ENCODE measurements around the gene PRKAG2. TPM values are rescaled to one million over a fixed set of nuclear protein-coding genes. Genes with fewer than 3 reads are reported as not detected.
A peak's percentile ranks its signal among the peaks of the same experiment; 100 is the strongest.

PRKAG2 gene
- total and polyA plus RNA-seq, 4 donors: 3.6 to 25.1 (median 16.8) TPM

DNA sequence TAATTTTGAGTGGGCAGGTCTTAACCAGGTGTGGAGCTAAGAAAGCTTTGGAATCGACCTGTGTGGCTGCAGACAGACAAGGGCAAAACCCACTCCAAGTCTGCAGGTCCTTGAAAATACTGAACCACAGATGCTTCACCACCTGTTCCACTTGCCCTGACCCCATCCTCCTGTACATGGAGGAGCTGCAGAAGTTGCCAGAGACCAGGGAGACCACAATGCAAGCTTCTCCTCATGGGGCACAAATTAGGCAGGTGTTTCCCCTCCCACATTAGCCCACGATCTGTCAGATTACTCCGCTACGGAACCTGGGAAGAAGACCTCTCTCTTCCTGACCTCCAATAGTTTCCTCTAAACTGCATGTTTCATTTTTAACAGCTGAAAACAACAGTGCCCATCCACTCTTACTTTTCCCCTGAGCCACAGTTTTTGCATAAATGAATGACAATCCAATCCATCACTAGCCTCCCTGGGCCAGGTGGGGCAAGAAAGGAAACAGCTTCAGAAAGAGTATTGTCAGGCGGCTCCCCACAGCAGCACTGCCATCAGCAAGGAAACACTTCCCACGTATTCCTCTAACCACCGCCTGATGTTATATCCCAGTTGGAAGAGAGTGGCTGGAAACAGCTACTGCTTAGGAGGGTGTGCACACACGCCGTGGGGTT, 141.6 kb downstream of the PRKAG2 start:
- TF ChIP-seq EGR1 (IDR thresholded peaks at IDR 0.05; ENCODE audit: low read depth in 2 of 2): no peak
- no peak for TF ChIP-seq HNF4G (IDR thresholded peaks at IDR 0.05)
- TF ChIP-seq JUND (IDR thresholded peaks at IDR 0.05): no peak
- no peak for TF ChIP-seq YY1 (IDR thresholded peaks at IDR 0.05)
- Histone ChIP-seq H3K9ac (ENCODE audit: low read depth in 1 of 2, low read length in 2 of 2) (no peak overlapping the region), H3K4me3 (ENCODE audit: low read depth in 1 of 3, low read length in 3 of 3) (no peak overlapping the region), H3K9me3 (ENCODE audit: control insufficient read depth in 4 of 4, low read length in 3 of 4) (no peaks in the 10 kb centered on the region), H3K27me3 (ENCODE audit: control insufficient read depth in 4 of 4, insufficient read depth in 4 of 4, low read length in 3 of 4) (no peaks in the 10 kb centered on the region), H3K4me1 (ENCODE audit: control insufficient read depth in 4 of 4, insufficient read depth in 4 of 4, low read length in 3 of 4) (no peaks in the 10 kb centered on the region), H3K36me3 (ENCODE audit: control insufficient read depth in 4 of 4, insufficient read depth in 3 of 4, low read depth in 1 of 4, low read length in 3 of 4) (peaks cover 0 to 2% (median 0%) of the 10 kb centered on the region in 4 donors), H3K27ac (ENCODE audit: low read depth in 1 of 2, low read length in 2 of 2) (no peak overlapping the region)
- WGBS: 87% methylated on average over 9 of the region's 9 CpGs
- no peak for DNase-seq (ENCODE audit: low spot score)

DNA sequence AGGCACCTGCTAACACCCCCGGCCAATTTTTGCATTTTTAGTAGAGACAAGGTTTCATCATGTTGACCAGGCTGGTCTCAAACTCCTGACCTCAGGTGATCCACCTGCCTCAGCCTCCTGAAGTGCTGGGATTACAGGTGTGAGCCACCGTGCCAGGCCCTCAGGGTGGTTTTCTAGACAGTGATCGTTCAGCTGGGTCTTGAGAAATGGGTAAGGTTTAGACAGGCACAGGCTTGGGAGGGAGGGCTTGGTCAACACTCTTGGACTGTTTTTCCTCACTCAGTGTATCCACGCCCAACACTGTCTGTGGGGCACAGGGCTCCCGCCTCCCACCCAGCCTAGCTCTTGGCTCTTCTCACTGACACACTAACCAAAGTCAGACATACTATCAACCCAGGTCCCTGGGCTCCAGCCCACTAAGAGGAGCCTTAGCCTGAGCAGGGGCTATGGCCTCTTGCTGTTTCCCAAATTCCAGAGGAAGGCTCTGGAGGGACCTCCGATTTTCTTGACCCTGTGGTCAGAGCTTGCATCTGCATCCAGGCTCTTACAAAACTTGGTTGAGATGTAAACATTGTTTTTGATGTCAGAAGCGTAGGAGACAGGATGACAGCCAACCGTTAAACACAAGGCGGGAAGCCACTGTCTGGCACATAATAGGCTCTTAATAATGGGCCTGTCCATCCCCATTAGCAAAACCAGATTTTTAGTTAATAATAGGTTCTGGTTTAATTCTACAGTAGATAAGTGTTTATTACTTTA, 143.9 kb downstream of the PRKAG2 start:
- no peaks in the 10 kb centered on the region for H3K27me3 ChIP-seq (ENCODE audit: control insufficient read depth in 4 of 4, insufficient read depth in 4 of 4, low read length in 3 of 4)
- DNase-seq (ENCODE audit: low spot score): no peak

DNA sequence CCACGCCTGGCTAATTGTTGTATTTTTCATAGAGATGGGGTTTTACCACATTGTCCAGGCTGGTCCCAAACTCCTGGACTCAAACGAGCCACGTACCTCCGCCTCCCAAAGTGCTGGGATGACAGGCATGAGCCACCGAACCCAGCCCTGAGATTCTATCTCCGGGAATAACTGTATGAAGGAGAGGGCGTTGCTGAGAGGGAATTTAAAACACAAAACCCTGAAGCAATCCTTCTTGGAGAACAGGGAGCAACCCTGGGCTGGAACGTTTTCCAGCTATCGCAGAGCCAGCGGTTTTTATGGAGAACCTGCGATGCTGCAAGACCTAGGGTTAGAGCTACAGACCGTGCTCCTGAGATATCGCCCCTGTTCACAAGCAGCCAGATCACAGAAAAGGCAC, 144.6 kb downstream of the PRKAG2 start:
- no peak for DNase-seq (ENCODE audit: low spot score)
- Histone ChIP-seq H3K36me3 (ENCODE audit: control insufficient read depth in 4 of 4, insufficient read depth in 3 of 4, low read depth in 1 of 4, low read length in 3 of 4) (peaks cover 0 to 4% (median under 1%) of the 10 kb centered on the region in 4 donors), H3K27ac (ENCODE audit: low read depth in 1 of 2, low read length in 2 of 2) (no peak overlapping the region), H3K9ac (ENCODE audit: low read depth in 1 of 2, low read length in 2 of 2) (no peak overlapping the region), H3K4me3 (ENCODE audit: low read depth in 1 of 3, low read length in 3 of 3) (no peak overlapping the region), H3K4me1 (ENCODE audit: control insufficient read depth in 4 of 4, insufficient read depth in 4 of 4, low read length in 3 of 4) (peaks cover 0 to 3% (median 1%) of the 10 kb centered on the region in 4 donors), H3K9me3 (ENCODE audit: control insufficient read depth in 4 of 4, low read length in 3 of 4) (no peaks in the 10 kb centered on the region), H3K27me3 (ENCODE audit: control insufficient read depth in 4 of 4, insufficient read depth in 4 of 4, low read length in 3 of 4) (no peaks in the 10 kb centered on the region)
- 93% methylated on average over 13 of the region's 13 CpGs for WGBS
- no peak for TF ChIP-seq EGR1 (IDR thresholded peaks at IDR 0.05; ENCODE audit: low read depth in 2 of 2)
- TF ChIP-seq SP1 (IDR thresholded peaks at IDR 0.05): no peak
- no peak for TF ChIP-seq FOXA2 (IDR thresholded peaks at IDR 0.05)
- TF ChIP-seq TAF1 (conservative IDR thresholded peaks at IDR 0.05): no peak
- no peak for TF ChIP-seq YY1 (IDR thresholded peaks at IDR 0.05)
- TF ChIP-seq HNF4G (IDR thresholded peaks at IDR 0.05): no peak
- no peak for TF ChIP-seq GABPA (IDR thresholded peaks at IDR 0.05 in 1 of 2, conservative IDR thresholded peaks at IDR 0.05 in 1 of 2)
- TF ChIP-seq, protein P1, sequence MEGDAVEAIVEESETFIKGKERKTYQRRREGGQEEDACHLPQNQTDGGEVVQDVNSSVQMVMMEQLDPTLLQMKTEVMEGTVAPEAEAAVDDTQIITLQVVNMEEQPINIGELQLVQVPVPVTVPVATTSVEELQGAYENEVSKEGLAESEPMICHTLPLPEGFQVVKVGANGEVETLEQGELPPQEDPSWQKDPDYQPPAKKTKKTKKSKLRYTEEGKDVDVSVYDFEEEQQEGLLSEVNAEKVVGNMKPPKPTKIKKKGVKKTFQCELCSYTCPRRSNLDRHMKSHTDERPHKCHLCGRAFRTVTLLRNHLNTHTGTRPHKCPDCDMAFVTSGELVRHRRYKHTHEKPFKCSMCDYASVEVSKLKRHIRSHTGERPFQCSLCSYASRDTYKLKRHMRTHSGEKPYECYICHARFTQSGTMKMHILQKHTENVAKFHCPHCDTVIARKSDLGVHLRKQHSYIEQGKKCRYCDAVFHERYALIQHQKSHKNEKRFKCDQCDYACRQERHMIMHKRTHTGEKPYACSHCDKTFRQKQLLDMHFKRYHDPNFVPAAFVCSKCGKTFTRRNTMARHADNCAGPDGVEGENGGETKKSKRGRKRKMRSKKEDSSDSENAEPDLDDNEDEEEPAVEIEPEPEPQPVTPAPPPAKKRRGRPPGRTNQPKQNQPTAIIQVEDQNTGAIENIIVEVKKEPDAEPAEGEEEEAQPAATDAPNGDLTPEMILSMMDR (IDR thresholded peaks at IDR 0.05; ENCODE audit: low read depth, low read length, missing input control): no peak
- TF ChIP-seq, protein P2, sequence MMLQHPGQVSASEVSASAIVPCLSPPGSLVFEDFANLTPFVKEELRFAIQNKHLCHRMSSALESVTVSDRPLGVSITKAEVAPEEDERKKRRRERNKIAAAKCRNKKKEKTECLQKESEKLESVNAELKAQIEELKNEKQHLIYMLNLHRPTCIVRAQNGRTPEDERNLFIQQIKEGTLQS (IDR thresholded peaks at IDR 0.05): no peak
- TF ChIP-seq NR2F2 (IDR thresholded peaks at IDR 0.05): no peak

More for the DNA sequence above, 143.9 kb downstream of the PRKAG2 start:
- no peak overlapping the region for H3K27ac ChIP-seq (ENCODE audit: low read depth in 1 of 2, low read length in 2 of 2)
- H3K9me3 ChIP-seq (ENCODE audit: control insufficient read depth in 4 of 4, low read length in 3 of 4): no peaks in the 10 kb centered on the region
- no peak overlapping the region for H3K4me3 ChIP-seq (ENCODE audit: low read depth in 1 of 3, low read length in 3 of 3)
- 90% methylated on average over 9 of the region's 9 CpGs for WGBS
- TF ChIP-seq, protein P1 (IDR thresholded peaks at IDR 0.05; ENCODE audit: low read depth, low read length, missing input control): peak; percentile 6
- no peak for TF ChIP-seq JUND (IDR thresholded peaks at IDR 0.05)
- peak; percentile 34 for TF ChIP-seq NR2F2 (IDR thresholded peaks at IDR 0.05)
- TF ChIP-seq, protein P3, sequence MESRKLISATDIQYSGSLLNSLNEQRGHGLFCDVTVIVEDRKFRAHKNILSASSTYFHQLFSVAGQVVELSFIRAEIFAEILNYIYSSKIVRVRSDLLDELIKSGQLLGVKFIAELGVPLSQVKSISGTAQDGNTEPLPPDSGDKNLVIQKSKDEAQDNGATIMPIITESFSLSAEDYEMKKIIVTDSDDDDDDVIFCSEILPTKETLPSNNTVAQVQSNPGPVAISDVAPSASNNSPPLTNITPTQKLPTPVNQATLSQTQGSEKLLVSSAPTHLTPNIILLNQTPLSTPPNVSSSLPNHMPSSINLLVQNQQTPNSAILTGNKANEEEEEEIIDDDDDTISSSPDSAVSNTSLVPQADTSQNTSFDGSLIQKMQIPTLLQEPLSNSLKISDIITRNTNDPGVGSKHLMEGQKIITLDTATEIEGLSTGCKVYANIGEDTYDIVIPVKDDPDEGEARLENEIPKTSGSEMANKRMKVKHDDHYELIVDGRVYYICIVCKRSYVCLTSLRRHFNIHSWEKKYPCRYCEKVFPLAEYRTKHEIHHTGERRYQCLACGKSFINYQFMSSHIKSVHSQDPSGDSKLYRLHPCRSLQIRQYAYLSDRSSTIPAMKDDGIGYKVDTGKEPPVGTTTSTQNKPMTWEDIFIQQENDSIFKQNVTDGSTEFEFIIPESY (IDR thresholded peaks at IDR 0.05): no peak
- TF ChIP-seq SP1 (IDR thresholded peaks at IDR 0.05): no peak
- no peak for TF ChIP-seq HNF4A (conservative IDR thresholded peaks at IDR 0.05)
- TF ChIP-seq EGR1 (IDR thresholded peaks at IDR 0.05; ENCODE audit: low read depth in 2 of 2): no peak
- peak in 1 of 2 donors; percentile 20 for TF ChIP-seq RXRA (IDR thresholded peaks at IDR 0.05)
- peaks cover 0 to under 1% (median 0%) of the 10 kb centered on the region in 4 donors for H3K4me1 ChIP-seq (ENCODE audit: control insufficient read depth in 4 of 4, insufficient read depth in 4 of 4, low read length in 3 of 4)
- H3K36me3 ChIP-seq (ENCODE audit: control insufficient read depth in 4 of 4, insufficient read depth in 3 of 4, low read depth in 1 of 4, low read length in 3 of 4): peaks cover 0 to 4% (median under 1%) of the 10 kb centered on the region in 4 donors
- H3K9ac ChIP-seq (ENCODE audit: low read depth in 1 of 2, low read length in 2 of 2): no peak overlapping the region
